A549 (cell line): ENCODE data around the gene DSG2.

Source experiments
- CBX8 ChIP-seq: fragments of 200-600 bp; sonication (generic); IDR thresholded peaks from 2 replicates; pipeline ENCODE4 v1.6.1; 2016
- EP300 ChIP-seq, 2 experiments: fragments of >200 bp; sonication (Bioruptor Twin); formaldehyde crosslinking; IDR thresholded peaks; 2 replicates in 1 of 2; 3 replicates in 1 of 2; pipeline ENCODE4 v1.6.1; 2016 to 2017
- GATA3 ChIP-seq: IDR thresholded peaks from 2 replicates; pipeline ENCODE4 v1.6.1; 2012; ENCODE audit warnings: borderline replicate concordance
- HDAC2 ChIP-seq: fragments of 200-600 bp; sonication (generic); IDR thresholded peaks from 2 replicates; pipeline ENCODE4 v1.6.1; 2016
- JUN ChIP-seq, 2 experiments: fragments of >200 bp; sonication (Bioruptor Twin); formaldehyde crosslinking; IDR thresholded peaks; 2 replicates in 1 of 2; 3 replicates in 1 of 2; pipeline ENCODE4 v1.6.1; 2016 to 2017
- MAZ ChIP-seq: fragments of 150-350 bp; IDR thresholded peaks from 2 replicates; pipeline ENCODE4 v1.6.1; 2014; ENCODE audit warnings: antibody characterized with exemption, low read depth, low read length, borderline replicate concordance
- POLR2A ChIP-seq: IDR thresholded peaks from 2 replicates; pipeline ENCODE4 v1.6.1; 2012; ENCODE audit warnings: mild to moderate bottlenecking, low read length
- RFX5 ChIP-seq: fragments of 450-650 bp; IDR thresholded peaks from 2 replicates; pipeline ENCODE4 v1.7.1; 2014; ENCODE audit warnings: antibody characterized with exemption, mild to moderate bottlenecking, moderate library complexity
- TP53 ChIP-seq: fragments of 250-450 bp; sonication (Bioruptor Pico); IDR thresholded peaks from 2 replicates; pipeline ENCODE4 v1.5.0; 2021; ENCODE audit warnings: mild to moderate bottlenecking, moderate library complexity
- TF ChIP-seq, protein P1 (sequence below): fragments of 200-600 bp; sonication (generic); IDR thresholded peaks from 2 replicates; pipeline ENCODE4 v1.6.1; 2016; ENCODE audit warnings: antibody characterized with exemption, mild to moderate bottlenecking, moderate library complexity
- TF ChIP-seq, protein P2 (sequence below): fragments of >200 bp; sonication (Bioruptor Twin); formaldehyde crosslinking; IDR thresholded peaks from 3 replicates; pipeline ENCODE4 v1.5.1; 2016
- TF ChIP-seq, protein P3 (sequence below): IDR thresholded peaks from 2 replicates; pipeline ENCODE4 v1.6.1; 2012
- TF ChIP-seq, protein P4 (sequence below): IDR thresholded peaks from 2 replicates; pipeline ENCODE4 v1.6.1; 2012
- TF ChIP-seq, protein P5 (sequence below): fragments of 450-650 bp; IDR thresholded peaks from 2 replicates; pipeline ENCODE4 v1.6.1; 2014; ENCODE audit warnings: antibody characterized with exemption

DNA sequence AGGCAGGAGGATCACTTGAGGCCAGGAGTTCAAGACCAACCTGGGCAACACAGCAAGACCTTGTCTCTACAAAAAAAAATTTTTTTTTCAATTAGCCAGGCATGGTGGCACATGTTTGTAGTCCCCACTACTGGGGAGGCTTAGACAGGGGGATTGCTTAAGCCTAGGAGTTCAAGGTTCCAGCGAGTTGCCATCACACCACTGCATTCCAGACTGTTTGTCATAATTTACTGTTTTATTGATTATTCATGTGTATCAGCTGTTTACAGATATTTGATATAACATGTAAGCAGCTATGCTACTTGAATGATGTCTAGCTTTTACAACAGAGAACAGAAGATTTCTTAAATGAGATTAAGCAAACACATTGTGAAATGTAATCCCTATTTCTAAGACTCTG, 35.3 kb downstream of the DSG2 start:
- TF ChIP-seq, protein P1, sequence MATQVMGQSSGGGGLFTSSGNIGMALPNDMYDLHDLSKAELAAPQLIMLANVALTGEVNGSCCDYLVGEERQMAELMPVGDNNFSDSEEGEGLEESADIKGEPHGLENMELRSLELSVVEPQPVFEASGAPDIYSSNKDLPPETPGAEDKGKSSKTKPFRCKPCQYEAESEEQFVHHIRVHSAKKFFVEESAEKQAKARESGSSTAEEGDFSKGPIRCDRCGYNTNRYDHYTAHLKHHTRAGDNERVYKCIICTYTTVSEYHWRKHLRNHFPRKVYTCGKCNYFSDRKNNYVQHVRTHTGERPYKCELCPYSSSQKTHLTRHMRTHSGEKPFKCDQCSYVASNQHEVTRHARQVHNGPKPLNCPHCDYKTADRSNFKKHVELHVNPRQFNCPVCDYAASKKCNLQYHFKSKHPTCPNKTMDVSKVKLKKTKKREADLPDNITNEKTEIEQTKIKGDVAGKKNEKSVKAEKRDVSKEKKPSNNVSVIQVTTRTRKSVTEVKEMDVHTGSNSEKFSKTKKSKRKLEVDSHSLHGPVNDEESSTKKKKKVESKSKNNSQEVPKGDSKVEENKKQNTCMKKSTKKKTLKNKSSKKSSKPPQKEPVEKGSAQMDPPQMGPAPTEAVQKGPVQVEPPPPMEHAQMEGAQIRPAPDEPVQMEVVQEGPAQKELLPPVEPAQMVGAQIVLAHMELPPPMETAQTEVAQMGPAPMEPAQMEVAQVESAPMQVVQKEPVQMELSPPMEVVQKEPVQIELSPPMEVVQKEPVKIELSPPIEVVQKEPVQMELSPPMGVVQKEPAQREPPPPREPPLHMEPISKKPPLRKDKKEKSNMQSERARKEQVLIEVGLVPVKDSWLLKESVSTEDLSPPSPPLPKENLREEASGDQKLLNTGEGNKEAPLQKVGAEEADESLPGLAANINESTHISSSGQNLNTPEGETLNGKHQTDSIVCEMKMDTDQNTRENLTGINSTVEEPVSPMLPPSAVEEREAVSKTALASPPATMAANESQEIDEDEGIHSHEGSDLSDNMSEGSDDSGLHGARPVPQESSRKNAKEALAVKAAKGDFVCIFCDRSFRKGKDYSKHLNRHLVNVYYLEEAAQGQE = no peak
- TF ChIP-seq, protein P2, sequence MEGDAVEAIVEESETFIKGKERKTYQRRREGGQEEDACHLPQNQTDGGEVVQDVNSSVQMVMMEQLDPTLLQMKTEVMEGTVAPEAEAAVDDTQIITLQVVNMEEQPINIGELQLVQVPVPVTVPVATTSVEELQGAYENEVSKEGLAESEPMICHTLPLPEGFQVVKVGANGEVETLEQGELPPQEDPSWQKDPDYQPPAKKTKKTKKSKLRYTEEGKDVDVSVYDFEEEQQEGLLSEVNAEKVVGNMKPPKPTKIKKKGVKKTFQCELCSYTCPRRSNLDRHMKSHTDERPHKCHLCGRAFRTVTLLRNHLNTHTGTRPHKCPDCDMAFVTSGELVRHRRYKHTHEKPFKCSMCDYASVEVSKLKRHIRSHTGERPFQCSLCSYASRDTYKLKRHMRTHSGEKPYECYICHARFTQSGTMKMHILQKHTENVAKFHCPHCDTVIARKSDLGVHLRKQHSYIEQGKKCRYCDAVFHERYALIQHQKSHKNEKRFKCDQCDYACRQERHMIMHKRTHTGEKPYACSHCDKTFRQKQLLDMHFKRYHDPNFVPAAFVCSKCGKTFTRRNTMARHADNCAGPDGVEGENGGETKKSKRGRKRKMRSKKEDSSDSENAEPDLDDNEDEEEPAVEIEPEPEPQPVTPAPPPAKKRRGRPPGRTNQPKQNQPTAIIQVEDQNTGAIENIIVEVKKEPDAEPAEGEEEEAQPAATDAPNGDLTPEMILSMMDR = no peak
- TF ChIP-seq TP53 = no peak
- TF ChIP-seq, protein P3, sequence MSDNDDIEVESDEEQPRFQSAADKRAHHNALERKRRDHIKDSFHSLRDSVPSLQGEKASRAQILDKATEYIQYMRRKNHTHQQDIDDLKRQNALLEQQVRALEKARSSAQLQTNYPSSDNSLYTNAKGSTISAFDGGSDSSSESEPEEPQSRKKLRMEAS = no peak
- TF ChIP-seq MAZ = no peak
- no peak for TF ChIP-seq EP300 (IDR thresholded peaks at IDR 0.05)
- no peak for TF ChIP-seq POLR2A
- TF ChIP-seq CBX8 = no peak
- TF ChIP-seq RFX5 = no peak
- TF ChIP-seq HDAC2 = no peak
- TF ChIP-seq JUN (IDR thresholded peaks at IDR 0.05) = no peak
- TF ChIP-seq, protein P4, sequence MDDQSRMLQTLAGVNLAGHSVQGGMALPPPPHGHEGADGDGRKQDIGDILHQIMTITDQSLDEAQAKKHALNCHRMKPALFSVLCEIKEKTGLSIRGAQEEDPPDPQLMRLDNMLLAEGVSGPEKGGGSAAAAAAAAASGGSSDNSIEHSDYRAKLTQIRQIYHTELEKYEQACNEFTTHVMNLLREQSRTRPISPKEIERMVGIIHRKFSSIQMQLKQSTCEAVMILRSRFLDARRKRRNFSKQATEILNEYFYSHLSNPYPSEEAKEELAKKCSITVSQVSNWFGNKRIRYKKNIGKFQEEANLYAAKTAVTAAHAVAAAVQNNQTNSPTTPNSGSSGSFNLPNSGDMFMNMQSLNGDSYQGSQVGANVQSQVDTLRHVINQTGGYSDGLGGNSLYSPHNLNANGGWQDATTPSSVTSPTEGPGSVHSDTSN = no peak
- no peak for TF ChIP-seq GATA3
- TF ChIP-seq, protein P5, sequence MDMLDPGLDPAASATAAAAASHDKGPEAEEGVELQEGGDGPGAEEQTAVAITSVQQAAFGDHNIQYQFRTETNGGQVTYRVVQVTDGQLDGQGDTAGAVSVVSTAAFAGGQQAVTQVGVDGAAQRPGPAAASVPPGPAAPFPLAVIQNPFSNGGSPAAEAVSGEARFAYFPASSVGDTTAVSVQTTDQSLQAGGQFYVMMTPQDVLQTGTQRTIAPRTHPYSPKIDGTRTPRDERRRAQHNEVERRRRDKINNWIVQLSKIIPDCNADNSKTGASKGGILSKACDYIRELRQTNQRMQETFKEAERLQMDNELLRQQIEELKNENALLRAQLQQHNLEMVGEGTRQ = no peak
